DND-41 (cell line): ENCODE data around the gene CNNM3.

Experiments used
- EZH2 ChIP-seq: IDR thresholded peaks from 3 replicates; pipeline ENCODE4 v1.6.1; 2012; ENCODE audit warnings: borderline replicate concordance, low read depth, mild to moderate bottlenecking, moderate library complexity, low read length, inconsistent platforms; ENCODE audit not compliant: severe bottlenecking
- TF ChIP-seq, protein P1 (sequence below): IDR thresholded peaks from 2 replicates; pipeline ENCODE4 v1.5.1; 2012; ENCODE audit warnings: borderline replicate concordance, low read length, moderate library complexity, mild to moderate bottlenecking; ENCODE audit not compliant: poor library complexity, severe bottlenecking; ENCODE audit errors: extremely low read depth

- TF ChIP-seq, protein P1, sequence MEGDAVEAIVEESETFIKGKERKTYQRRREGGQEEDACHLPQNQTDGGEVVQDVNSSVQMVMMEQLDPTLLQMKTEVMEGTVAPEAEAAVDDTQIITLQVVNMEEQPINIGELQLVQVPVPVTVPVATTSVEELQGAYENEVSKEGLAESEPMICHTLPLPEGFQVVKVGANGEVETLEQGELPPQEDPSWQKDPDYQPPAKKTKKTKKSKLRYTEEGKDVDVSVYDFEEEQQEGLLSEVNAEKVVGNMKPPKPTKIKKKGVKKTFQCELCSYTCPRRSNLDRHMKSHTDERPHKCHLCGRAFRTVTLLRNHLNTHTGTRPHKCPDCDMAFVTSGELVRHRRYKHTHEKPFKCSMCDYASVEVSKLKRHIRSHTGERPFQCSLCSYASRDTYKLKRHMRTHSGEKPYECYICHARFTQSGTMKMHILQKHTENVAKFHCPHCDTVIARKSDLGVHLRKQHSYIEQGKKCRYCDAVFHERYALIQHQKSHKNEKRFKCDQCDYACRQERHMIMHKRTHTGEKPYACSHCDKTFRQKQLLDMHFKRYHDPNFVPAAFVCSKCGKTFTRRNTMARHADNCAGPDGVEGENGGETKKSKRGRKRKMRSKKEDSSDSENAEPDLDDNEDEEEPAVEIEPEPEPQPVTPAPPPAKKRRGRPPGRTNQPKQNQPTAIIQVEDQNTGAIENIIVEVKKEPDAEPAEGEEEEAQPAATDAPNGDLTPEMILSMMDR = no peak
- TF ChIP-seq EZH2 = no peak
Measured at GRCh38 chr2:96775160-96775559, 40.9 kb upstream of the CNNM3 start.
